ENCODE results near the gene BMERB1.
A peak's percentile ranks its signal among the peaks of the same experiment; 100 is the strongest.

DNA sequence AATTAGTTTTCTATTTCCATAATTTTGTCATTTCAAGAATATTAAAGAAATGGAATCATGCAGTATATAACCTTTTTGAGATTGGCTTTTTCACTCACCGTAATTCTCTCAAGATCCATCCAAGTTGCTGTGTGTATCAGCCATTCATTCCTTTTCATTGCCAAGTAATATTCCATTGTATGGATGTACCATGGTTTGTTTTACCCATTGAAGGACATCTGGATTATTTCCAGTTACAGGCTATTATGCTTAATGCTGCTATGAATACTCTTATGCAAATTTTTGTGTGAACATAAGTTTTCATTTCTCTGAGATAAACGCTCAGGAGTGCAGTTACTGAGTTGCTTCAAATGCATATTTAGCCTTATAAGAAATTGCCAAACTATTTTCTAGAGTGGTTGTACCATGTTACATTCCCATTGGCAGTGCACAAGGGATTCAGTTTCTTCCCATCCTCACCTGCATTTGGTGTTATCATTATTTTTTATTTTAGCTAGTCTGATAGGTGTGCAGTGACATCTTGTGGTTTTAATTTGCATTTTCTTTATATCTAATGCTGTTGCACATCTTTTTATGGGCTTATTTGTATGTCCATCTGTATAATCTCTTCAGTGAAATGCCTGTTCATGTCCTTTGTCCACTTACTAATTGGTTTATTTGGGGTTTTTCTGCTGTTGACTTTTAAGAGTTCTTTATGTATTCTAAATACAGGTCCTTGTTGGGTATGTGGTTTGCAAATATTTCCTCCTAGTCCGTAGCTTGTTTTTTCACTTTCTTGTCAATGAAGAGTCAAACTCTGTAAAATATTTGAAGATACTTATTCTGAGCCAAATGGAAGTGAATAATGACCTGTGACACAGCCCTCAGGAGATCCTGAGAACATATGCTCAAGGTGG lies 32.7 kb downstream of the BMERB1 start:
- TF ChIP-seq, protein P1, sequence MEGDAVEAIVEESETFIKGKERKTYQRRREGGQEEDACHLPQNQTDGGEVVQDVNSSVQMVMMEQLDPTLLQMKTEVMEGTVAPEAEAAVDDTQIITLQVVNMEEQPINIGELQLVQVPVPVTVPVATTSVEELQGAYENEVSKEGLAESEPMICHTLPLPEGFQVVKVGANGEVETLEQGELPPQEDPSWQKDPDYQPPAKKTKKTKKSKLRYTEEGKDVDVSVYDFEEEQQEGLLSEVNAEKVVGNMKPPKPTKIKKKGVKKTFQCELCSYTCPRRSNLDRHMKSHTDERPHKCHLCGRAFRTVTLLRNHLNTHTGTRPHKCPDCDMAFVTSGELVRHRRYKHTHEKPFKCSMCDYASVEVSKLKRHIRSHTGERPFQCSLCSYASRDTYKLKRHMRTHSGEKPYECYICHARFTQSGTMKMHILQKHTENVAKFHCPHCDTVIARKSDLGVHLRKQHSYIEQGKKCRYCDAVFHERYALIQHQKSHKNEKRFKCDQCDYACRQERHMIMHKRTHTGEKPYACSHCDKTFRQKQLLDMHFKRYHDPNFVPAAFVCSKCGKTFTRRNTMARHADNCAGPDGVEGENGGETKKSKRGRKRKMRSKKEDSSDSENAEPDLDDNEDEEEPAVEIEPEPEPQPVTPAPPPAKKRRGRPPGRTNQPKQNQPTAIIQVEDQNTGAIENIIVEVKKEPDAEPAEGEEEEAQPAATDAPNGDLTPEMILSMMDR (IDR thresholded peaks at IDR 0.05 in 8 of 11, conservative IDR thresholded peaks at IDR 0.05 in 3 of 11), result peak in 2 of 11 experiments; percentile 19 to 23
- no peak for TF ChIP-seq POLR2AphosphoS5 (IDR thresholded peaks at IDR 0.05)
- no peak for TF ChIP-seq POLR2A (IDR thresholded peaks at IDR 0.05)
